ENCODE results near the gene NTM.

NTM gene

GRCh38 chr11:131642756-131643531, 272.5 kb downstream of the NTM start:
- H3K4me3 ChIP-seq (ENCODE audit: low read length): no peak overlapping the region
- H3K79me2 ChIP-seq (ENCODE audit: control insufficient read depth, low read length): no peaks in the 10 kb centered on the region
- no peaks in the 10 kb centered on the region for H3K4me1 ChIP-seq (ENCODE audit: control insufficient read depth, low read length)

GRCh38 chr11:131644204-131644795, 273.9 kb downstream of the NTM start:
- H3K79me2 ChIP-seq (ENCODE audit: control insufficient read depth, low read length): no peaks in the 10 kb centered on the region
- H4K20me1 ChIP-seq (ENCODE audit: control insufficient read depth, insufficient read depth, low read depth, low read length): no peaks in the 10 kb centered on the region
- H3K4me3 ChIP-seq (ENCODE audit: low read length): no peak overlapping the region
- H3K9me3 ChIP-seq (ENCODE audit: control insufficient read depth, insufficient read depth, low read length): no peaks in the 10 kb centered on the region
- H3K4me1 ChIP-seq (ENCODE audit: control insufficient read depth, low read length): no peaks in the 10 kb centered on the region
- H3K27ac ChIP-seq (ENCODE audit: low read depth, low read length): no peak overlapping the region
- no peaks in the 10 kb centered on the region for H3F3A ChIP-seq (ENCODE audit: control insufficient read depth, insufficient read depth)
- TF ChIP-seq EZH2phosphoT487 (IDR thresholded peaks at IDR 0.05; ENCODE audit: borderline replicate concordance, low read length) (no peak), CTCF (IDR thresholded peaks at IDR 0.05; ENCODE audit: low read depth, low read length, poor library complexity, severe bottlenecking) (no peak)
- no peaks in the 10 kb centered on the region for H3K9me2 ChIP-seq (replicated peaks; ENCODE audit: control insufficient read depth, low read length)
- no peaks in the 10 kb centered on the region for H3K36me3 ChIP-seq (ENCODE audit: control insufficient read depth, low read length)
- no peak overlapping the region for H3K4me2 ChIP-seq (ENCODE audit: low read length)
- H3K27me3 ChIP-seq (ENCODE audit: control insufficient read depth, low read length): no peaks in the 10 kb centered on the region; the same call in 1 of the 2 replicates

More at GRCh38 chr11:131642756-131643531, 272.5 kb downstream of the NTM start:
- TF ChIP-seq CTCF (IDR thresholded peaks at IDR 0.05; ENCODE audit: low read depth, low read length, poor library complexity, severe bottlenecking) (no peak), EZH2phosphoT487 (IDR thresholded peaks at IDR 0.05; ENCODE audit: borderline replicate concordance, low read length) (no peak)
- Histone ChIP-seq H3F3A (ENCODE audit: control insufficient read depth, insufficient read depth) (no peaks in the 10 kb centered on the region), H3K27me3 (ENCODE audit: control insufficient read depth, low read length) (no peaks in the 10 kb centered on the region; the same call in 1 of the 2 replicates), H3K36me3 (ENCODE audit: control insufficient read depth, low read length) (no peaks in the 10 kb centered on the region), H3K27ac (ENCODE audit: low read depth, low read length) (no peak overlapping the region), H3K9me2 (replicated peaks; ENCODE audit: control insufficient read depth, low read length) (no peaks in the 10 kb centered on the region), H3K9me3 (ENCODE audit: control insufficient read depth, insufficient read depth, low read length) (no peaks in the 10 kb centered on the region), H3K4me2 (ENCODE audit: low read length) (no peak overlapping the region), H4K20me1 (ENCODE audit: control insufficient read depth, insufficient read depth, low read depth, low read length) (no peaks in the 10 kb centered on the region)

GRCh38 chr11:131645237-131645636, 274.8 kb downstream of the NTM start:
- Histone ChIP-seq H3K27me3 (ENCODE audit: control insufficient read depth, low read length) (no peaks in the 10 kb centered on the region; the same call in 1 of the 2 replicates), H3K79me2 (ENCODE audit: control insufficient read depth, low read length) (no peaks in the 10 kb centered on the region), H3K4me2 (ENCODE audit: low read length) (no peak overlapping the region), H3F3A (ENCODE audit: control insufficient read depth, insufficient read depth) (no peaks in the 10 kb centered on the region), H3K9me3 (ENCODE audit: control insufficient read depth, insufficient read depth, low read length) (no peaks in the 10 kb centered on the region), H3K4me1 (ENCODE audit: control insufficient read depth, low read length) (no peaks in the 10 kb centered on the region), H3K27ac (ENCODE audit: low read depth, low read length) (no peak overlapping the region), H4K20me1 (ENCODE audit: control insufficient read depth, insufficient read depth, low read depth, low read length) (no peaks in the 10 kb centered on the region), H3K4me3 (ENCODE audit: low read length) (no peak overlapping the region), H3K36me3 (ENCODE audit: control insufficient read depth, low read length) (no peaks in the 10 kb centered on the region), H3K9me2 (replicated peaks; ENCODE audit: control insufficient read depth, low read length) (no peaks in the 10 kb centered on the region)
- TF ChIP-seq EZH2phosphoT487 (IDR thresholded peaks at IDR 0.05; ENCODE audit: borderline replicate concordance, low read length): no peak
- no peak for TF ChIP-seq CTCF (IDR thresholded peaks at IDR 0.05; ENCODE audit: low read depth, low read length, poor library complexity, severe bottlenecking)
